Measurements from ENCODE around the gene GBP7.

DNA sequence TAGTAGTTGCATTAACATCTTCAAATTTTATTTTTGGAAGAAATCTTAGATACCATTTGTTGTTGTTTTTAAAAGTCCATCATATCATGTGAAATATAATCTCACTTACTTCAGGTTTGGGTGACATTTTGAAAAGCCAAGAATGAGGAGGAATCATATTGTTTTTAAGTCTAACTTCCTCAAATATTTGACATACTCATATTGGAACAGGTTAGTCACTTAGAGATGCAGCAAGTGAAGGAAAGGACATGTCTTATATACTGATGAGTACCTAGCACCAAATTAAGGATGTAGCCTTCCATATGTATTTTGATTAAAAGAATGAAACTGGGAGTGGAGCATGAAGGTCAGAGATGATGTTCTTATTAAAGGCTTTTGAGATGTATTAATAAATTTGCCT, 73.8 kb downstream of the GBP7 start:
- TF ChIP-seq, protein P1, sequence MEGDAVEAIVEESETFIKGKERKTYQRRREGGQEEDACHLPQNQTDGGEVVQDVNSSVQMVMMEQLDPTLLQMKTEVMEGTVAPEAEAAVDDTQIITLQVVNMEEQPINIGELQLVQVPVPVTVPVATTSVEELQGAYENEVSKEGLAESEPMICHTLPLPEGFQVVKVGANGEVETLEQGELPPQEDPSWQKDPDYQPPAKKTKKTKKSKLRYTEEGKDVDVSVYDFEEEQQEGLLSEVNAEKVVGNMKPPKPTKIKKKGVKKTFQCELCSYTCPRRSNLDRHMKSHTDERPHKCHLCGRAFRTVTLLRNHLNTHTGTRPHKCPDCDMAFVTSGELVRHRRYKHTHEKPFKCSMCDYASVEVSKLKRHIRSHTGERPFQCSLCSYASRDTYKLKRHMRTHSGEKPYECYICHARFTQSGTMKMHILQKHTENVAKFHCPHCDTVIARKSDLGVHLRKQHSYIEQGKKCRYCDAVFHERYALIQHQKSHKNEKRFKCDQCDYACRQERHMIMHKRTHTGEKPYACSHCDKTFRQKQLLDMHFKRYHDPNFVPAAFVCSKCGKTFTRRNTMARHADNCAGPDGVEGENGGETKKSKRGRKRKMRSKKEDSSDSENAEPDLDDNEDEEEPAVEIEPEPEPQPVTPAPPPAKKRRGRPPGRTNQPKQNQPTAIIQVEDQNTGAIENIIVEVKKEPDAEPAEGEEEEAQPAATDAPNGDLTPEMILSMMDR (IDR thresholded peaks at IDR 0.05) = no peak
- TF ChIP-seq EZH2 (IDR thresholded peaks at IDR 0.05) = no peak
